Stimulated activated CD8-positive, alpha-beta memory T cell treated with anti-CD3 and anti-CD28 coated beads, Interleukin-15, amount 100 ng/mL, for 4 hours (primary cell): Measurements from ENCODE around the gene ERG.

Source experiments
- DNase-seq, 2 donors: peaks; one replicate each; pipeline ENCODE4 v3.0.0-alpha.2; 2020; ENCODE audit warnings: low read depth in 2 of 2

The ERG gene

GRCh38 chr21:38358666-38359065 is 139.6 kb downstream of the ERG start:
- no peak for DNase-seq

- no peak for DNase-seq
These were observed 140.2 kb downstream of the ERG start for GRCh38 chr21:38358098-38358497.

GRCh38 chr21:38356883-38357625 is 141.2 kb downstream of the ERG start:
- DNase-seq, result no peak

GRCh38 chr21:38355992-38356781 is 142.1 kb downstream of the ERG start:
- DNase-seq, result peak in 1 of 2 donors; percentile 20

GRCh38 chr21:38355353-38355752 is 142.9 kb downstream of the ERG start:
- DNase-seq, result no peak

GRCh38 chr21:38354746-38355145 is 143.5 kb downstream of the ERG start:
- no peak for DNase-seq

- DNase-seq, result no peak
These were observed 144.0 kb downstream of the ERG start for GRCh38 chr21:38354231-38354630.

- no peak for DNase-seq
These were observed 145.6 kb downstream of the ERG start for GRCh38 chr21:38352536-38353219.

GRCh38 chr21:38351961-38352521 is 146.2 kb downstream of the ERG start:
- no peak for DNase-seq

- DNase-seq, result no peak
These were observed 146.9 kb downstream of the ERG start for GRCh38 chr21:38351176-38351959.

- DNase-seq, result no peak
These were observed 147.6 kb downstream of the ERG start for GRCh38 chr21:38350684-38351083.

- no peak for DNase-seq
These were observed 148.3 kb downstream of the ERG start for GRCh38 chr21:38349977-38350376.

GRCh38 chr21:38349111-38349746 is 149.0 kb downstream of the ERG start:
- DNase-seq, result no peak

GRCh38 chr21:38346286-38346685 is 152.0 kb downstream of the ERG start:
- no peak for DNase-seq

GRCh38 chr21:38343691-38344090 is 154.6 kb downstream of the ERG start:
- DNase-seq, result no peak

GRCh38 chr21:38342739-38343138 is 155.5 kb downstream of the ERG start:
- no peak for DNase-seq

GRCh38 chr21:38341546-38342012 is 156.7 kb downstream of the ERG start:
- DNase-seq, result no peak

GRCh38 chr21:38340131-38340530 is 158.1 kb downstream of the ERG start:
- no peak for DNase-seq

- DNase-seq, result no peak
These were observed 160.5 kb downstream of the ERG start for GRCh38 chr21:38337793-38338192.

- no peak for DNase-seq
These were observed 163.4 kb downstream of the ERG start for GRCh38 chr21:38334866-38335265.
